OCI-LY7 (cell line): ENCODE results near the gene CBFA2T2. TPM values are rescaled to one million over a fixed set of nuclear protein-coding genes. Genes with fewer than 3 reads are reported as not detected.
A peak's percentile ranks its signal among the peaks of the same experiment; 100 is the strongest.
"Not testable (repeated sequence)": the region's sequence is repeated elsewhere in the genome, so short reads cannot be mapped to it uniquely, and the experiment has no call there.

ENCODE experiments used
- BruUV-seq: library from RNA; stranded (reverse); fragments of 400-500 nt; replicated peaks from 2 replicates; lab custom pipeline; 2021; lab: Mats Ljungman, UMichigan
- CTCF ChIA-PET: fragments of 300-600 bp; sonication (Branson Sonifier 250); formaldehyde crosslinking; loops from one replicate; lab custom pipeline; 2022; ENCODE audit warnings: antibody characterized with exemption; ENCODE audit not compliant: unreplicated experiment; lab: Charles Lee
- POLR2A ChIA-PET: fragments of 300-600 bp; sonication (Branson Sonifier 250); formaldehyde crosslinking; loops from one replicate; lab custom pipeline; 2022; ENCODE audit warnings: antibody characterized with exemption; lab: Charles Lee
- DNase-seq: peaks from one replicate; pipeline ENCODE4 v3.0.0-alpha.2; 2015; ENCODE audit warnings: low spot score
- H2AFZ ChIP-seq: fragments of 200-600 bp; sonication (generic), shearing (Covaris generic); 2 replicates; pipeline ENCODE4 v1.6.1; 2014; ENCODE audit warnings: mild to moderate bottlenecking, antibody characterized with exemption, low read length, moderate library complexity
- H3K27ac ChIP-seq: fragments of 200-600 bp; sonication (generic); 2 replicates; pipeline ENCODE4 v1.5.1; 2014; ENCODE audit warnings: mixed run types, low read depth, mild to moderate bottlenecking, moderate library complexity, low read length, inconsistent platforms; ENCODE audit not compliant: poor library complexity, severe bottlenecking
- H3K36me3 ChIP-seq: fragments of 200-600 bp; sonication (generic); 2 replicates; pipeline ENCODE4 v1.6.1; 2014; ENCODE audit warnings: mild to moderate bottlenecking, antibody characterized with exemption, low read length, moderate library complexity, mixed read lengths; ENCODE audit not compliant: insufficient read depth
- H3K4me1 ChIP-seq: fragments of 200-600 bp; sonication (generic); 2 replicates; pipeline ENCODE4 v1.5.1; 2014; ENCODE audit warnings: mild to moderate bottlenecking, low read length; ENCODE audit not compliant: insufficient read depth, poor library complexity, severe bottlenecking
- H3K4me2 ChIP-seq: fragments of 200-600 bp; sonication (generic); 2 replicates; pipeline ENCODE4 v1.6.1; 2014; ENCODE audit warnings: mild to moderate bottlenecking, low read length
- H3K4me3 ChIP-seq: fragments of 200-600 bp; sonication (generic); 2 replicates; pipeline ENCODE4 v1.5.1; 2014; ENCODE audit warnings: mild to moderate bottlenecking, low read depth, low read length; ENCODE audit not compliant: poor library complexity, severe bottlenecking
- H3K79me2 ChIP-seq: fragments of 200-600 bp; sonication (generic); 2 replicates; pipeline ENCODE4 v1.6.1; 2016; ENCODE audit warnings: low read depth, mild to moderate bottlenecking, low read length, moderate library complexity, mixed read lengths; ENCODE audit not compliant: insufficient read depth
- H3K9me2 ChIP-seq: fragments of 200-600 bp; sonication (generic); 2 replicates; pipeline ENCODE4 v1.6.1; 2016; ENCODE audit warnings: mild to moderate bottlenecking, low read length, mixed read lengths; ENCODE audit not compliant: insufficient read depth
- H3K9me3 ChIP-seq: fragments of 200-600 bp; sonication (generic); 2 replicates; pipeline ENCODE4 v1.6.1; 2014; ENCODE audit warnings: mild to moderate bottlenecking, mixed run types, low read length, mixed read lengths
- H4K20me1 ChIP-seq: fragments of 200-600 bp; sonication (generic); 2 replicates; pipeline ENCODE4 v1.6.1; 2014; ENCODE audit warnings: mild to moderate bottlenecking, antibody characterized with exemption, low read length, moderate library complexity, mixed read lengths; ENCODE audit not compliant: insufficient read depth
- EZH2phosphoT487 ChIP-seq: fragments of 200-600 bp; sonication (generic); IDR thresholded peaks from 2 replicates; pipeline ENCODE4 v1.6.1; 2018; ENCODE audit warnings: low read depth, borderline replicate concordance, mild to moderate bottlenecking, mixed run types, antibody characterized with exemption, low read length, moderate library complexity, mixed read lengths
- intact Hi-C: fragments of 100-400 bp; cut with micrococcal nuclease; formaldehyde crosslinking; loops from one replicate; pipeline ENCODE4 v1.10.0; 2022; ENCODE audit not compliant: unreplicated experiment
- total RNA-seq, 2 experiments: library from RNA; depleted of rRNA in 1 of 2; stranded (reverse); fragments of >200 nt in 1 of 2; shearing (Covaris generic) in 1 of 2; gene quantifications; 2 replicates each; pipeline ENCODE4 v1.2.3, GENCODE V29; 2014 to 2022
- TF ChIP-seq, protein P1 (sequence below): fragments of 200-600 bp; sonication (generic); conservative IDR thresholded peaks from 2 replicates; pipeline ENCODE4 v1.5.1; 2014; ENCODE audit warnings: mild to moderate bottlenecking, antibody characterized with exemption, low read length, moderate library complexity, mixed read lengths

The CBFA2T2 gene
- total RNA-seq, 2 experiments from 2014 or later: 20.7 to 32.9 TPM

GRCh38 chr20:33560026-33560425 lies 70.1 kb downstream of the CBFA2T2 start:
- Histone ChIP-seq H3K27ac (peak overlapping the region; percentile 99), H3K9me2 (no peaks in the 10 kb centered on the region), H3K36me3 (peaks cover 10% of the 10 kb centered on the region), H3K9me3 (no peaks in the 10 kb centered on the region), H3K4me1 (peaks cover 54% of the 10 kb centered on the region), H2AFZ (no peak overlapping the region), H3K79me2 (peaks cover 58% of the 10 kb centered on the region), H3K4me2 (peak overlapping the region; percentile 35), H3K4me3 (no peak overlapping the region), H4K20me1 (no peaks in the 10 kb centered on the region)
- no peak for DNase-seq
- ChIA-PET CTCF (no interaction called here), POLR2A (interaction anchor here (1.0 to 1.7 kb wide), 5 partner anchors 9 to 15 kb away, joined by 3 to 7 read pairs (median 4); no protein-coding TSS in a partner anchor)
- TF ChIP-seq EZH2phosphoT487: no peak
- TF ChIP-seq, protein P1, sequence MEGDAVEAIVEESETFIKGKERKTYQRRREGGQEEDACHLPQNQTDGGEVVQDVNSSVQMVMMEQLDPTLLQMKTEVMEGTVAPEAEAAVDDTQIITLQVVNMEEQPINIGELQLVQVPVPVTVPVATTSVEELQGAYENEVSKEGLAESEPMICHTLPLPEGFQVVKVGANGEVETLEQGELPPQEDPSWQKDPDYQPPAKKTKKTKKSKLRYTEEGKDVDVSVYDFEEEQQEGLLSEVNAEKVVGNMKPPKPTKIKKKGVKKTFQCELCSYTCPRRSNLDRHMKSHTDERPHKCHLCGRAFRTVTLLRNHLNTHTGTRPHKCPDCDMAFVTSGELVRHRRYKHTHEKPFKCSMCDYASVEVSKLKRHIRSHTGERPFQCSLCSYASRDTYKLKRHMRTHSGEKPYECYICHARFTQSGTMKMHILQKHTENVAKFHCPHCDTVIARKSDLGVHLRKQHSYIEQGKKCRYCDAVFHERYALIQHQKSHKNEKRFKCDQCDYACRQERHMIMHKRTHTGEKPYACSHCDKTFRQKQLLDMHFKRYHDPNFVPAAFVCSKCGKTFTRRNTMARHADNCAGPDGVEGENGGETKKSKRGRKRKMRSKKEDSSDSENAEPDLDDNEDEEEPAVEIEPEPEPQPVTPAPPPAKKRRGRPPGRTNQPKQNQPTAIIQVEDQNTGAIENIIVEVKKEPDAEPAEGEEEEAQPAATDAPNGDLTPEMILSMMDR: no peak
- BruUV-seq: no TSS peak
- intact Hi-C loops: no loop called here

- peak overlapping the region; percentile 99 for H3K27ac ChIP-seq
- BruUV-seq, H2AFZ ChIP-seq, DNase-seq, intact Hi-C loops, H3K9me3 ChIP-seq, H3K9me2 ChIP-seq, POLR2A ChIA-PET, CTCF ChIA-PET, H3K4me3 ChIP-seq, H4K20me1 ChIP-seq: not testable (repeated sequence)
- peaks cover 54% of the 10 kb centered on the region for H3K4me1 ChIP-seq
- peak overlapping the region; percentile 72; the same call in 1 of the 2 replicates for H3K4me2 ChIP-seq
- peaks cover 58% of the 10 kb centered on the region for H3K79me2 ChIP-seq
- peaks cover 19% of the 10 kb centered on the region for H3K36me3 ChIP-seq
Observed at GRCh38 chr20:33561053-33561452, 71.2 kb downstream of the CBFA2T2 start.

DNA sequence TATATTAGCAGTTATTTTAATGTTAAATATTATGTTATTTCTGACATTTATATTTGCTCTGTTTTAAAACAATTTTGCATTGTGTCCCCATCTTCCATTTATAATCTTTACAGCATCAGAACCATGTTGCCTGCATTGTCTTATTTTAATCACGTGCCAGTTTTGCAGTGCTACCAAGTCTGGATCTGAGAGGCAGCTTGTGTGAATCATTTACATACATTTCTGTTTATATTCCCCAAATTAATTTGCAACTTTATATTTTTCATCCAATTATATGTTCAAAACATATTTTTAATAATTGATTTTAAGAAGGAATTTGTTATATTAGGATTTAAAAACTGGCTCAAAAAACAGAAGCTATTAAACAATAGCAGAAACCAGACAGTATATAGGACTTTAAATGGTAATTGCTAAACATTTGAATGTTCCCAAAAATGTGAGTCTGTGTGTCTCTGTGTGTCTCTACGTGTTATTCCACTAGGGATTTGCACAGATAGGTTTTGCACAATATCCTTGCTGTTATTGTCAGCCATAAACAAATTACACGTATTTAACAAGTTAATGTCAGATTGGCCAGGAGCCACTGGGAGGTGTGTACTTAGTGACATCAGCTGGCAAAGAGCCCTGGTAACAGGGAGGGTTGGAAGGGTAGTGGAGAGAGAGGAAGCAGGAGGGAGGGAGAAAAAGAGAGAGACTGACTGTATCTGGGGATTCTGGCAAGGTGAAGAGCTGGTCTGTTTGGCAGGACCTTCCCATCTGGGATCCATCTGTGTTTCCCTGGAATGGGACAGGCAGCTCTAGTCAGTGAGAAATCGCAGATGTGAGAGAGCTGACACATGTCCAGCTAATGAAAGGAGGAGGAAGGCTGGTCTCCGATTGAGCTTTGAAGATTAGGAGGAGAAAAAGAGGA lies 72.1 kb downstream of the CBFA2T2 start:
- no TSS peak for BruUV-seq
- intact Hi-C loops: no loop called here
- Histone ChIP-seq H4K20me1 (no peaks in the 10 kb centered on the region), H3K36me3 (peaks cover 14% of the 10 kb centered on the region), H3K27ac (peak overlapping the region; percentile 99), H3K79me2 (peaks cover 60% of the 10 kb centered on the region), H3K9me3 (no peaks in the 10 kb centered on the region), H3K4me3 (peak overlapping the region; percentile 83), H2AFZ (no peak overlapping the region), H3K9me2 (no peaks in the 10 kb centered on the region), H3K4me2 (peak overlapping the region; percentile 72), H3K4me1 (peaks cover 55% of the 10 kb centered on the region)
- CTCF ChIA-PET: no interaction called here
- peak; percentile 74 for DNase-seq
- POLR2A ChIA-PET: interaction anchor here (0.8 to 1.4 kb wide), 5 partner anchors 9 to 121 kb away, joined by 3 to 7 read pairs (median 4); no protein-coding TSS in a partner anchor
- TF ChIP-seq, protein P1: 0 out of 2 replicates have a peak, but pooled peaks have one; percentile 20
- TF ChIP-seq EZH2phosphoT487: no peak
